Natural killer cell treated with Interleukin-12 subunit alpha and Interleukin-12 subunit beta and Interleukin-15 and Interleukin-18, amount 100 ng/mL, for 72 hours (primary cell): ENCODE results near the gene PAX8. TPM values are rescaled to one million over a fixed set of nuclear protein-coding genes. Genes with fewer than 3 reads are reported as not detected.

Source experiments
- ATAC-seq, 2 donors: fragments of 150-1000 bp; cut with Tn5 transposase in 1 of 2; sonication (Bioruptor Pico), chemical (Tn5 transposase) in 1 of 2; 2 replicates each; pipeline ENCODE4 v1.10.0; 2021
- DNase-seq: peaks from one replicate; pipeline ENCODE4 v3.0.0; 2022; ENCODE audit warnings: low spot score
- H3K27ac Mint-ChIP-seq, 2 donors: 1 replicate in 1 of 2; 2 replicates in 1 of 2; pipeline ENCODE4 v1.8.0; 2022; ENCODE audit warnings: mixed read lengths in 2 of 2, mild to moderate bottlenecking in 1 of 2, moderate library complexity in 1 of 2
- H3K27me3 Mint-ChIP-seq, 2 donors: 1 replicate in 1 of 2; 2 replicates in 1 of 2; pipeline ENCODE4 v1.8.0; 2022; ENCODE audit warnings: mixed read lengths in 2 of 2
- H3K36me3 Mint-ChIP-seq: one replicate; pipeline ENCODE4 v1.8.0; 2022; ENCODE audit warnings: mixed read lengths
- H3K4me1 Mint-ChIP-seq, 2 donors: 1 replicate in 1 of 2; 2 replicates in 1 of 2; pipeline ENCODE4 v1.8.0; 2022; ENCODE audit warnings: low read depth in 2 of 2, mixed read lengths in 2 of 2, mild to moderate bottlenecking in 1 of 2
- H3K4me3 Mint-ChIP-seq: one replicate; pipeline ENCODE4 v1.8.0; 2022; ENCODE audit warnings: mixed read lengths
- H3K9me3 Mint-ChIP-seq: 2 replicates; pipeline ENCODE4 v1.8.0; 2022; ENCODE audit warnings: mixed read lengths
- total RNA-seq, 2 donors: library from RNA; stranded (reverse); gene quantifications; one replicate each; pipeline ENCODE4 v1.2.3, GENCODE V29; 2022

The PAX8 gene
- total RNA-seq, 2 donors from 2014 or later = 0.64 to 1.8 TPM

GRCh38 chr2:113175736-113176695 lies 102.7 kb downstream of the PAX8 start:
- peaks cover 72 to 81% of the 10 kb centered on the region in 2 donors for H3K4me1 Mint-ChIP-seq
- peak overlapping the region; percentile 90 for H3K4me3 Mint-ChIP-seq
- H3K27me3 Mint-ChIP-seq = no peaks in the 10 kb centered on the region
- H3K27ac Mint-ChIP-seq = peak overlapping the region; percentile 84 to 93
- H3K36me3 Mint-ChIP-seq = peaks cover 12% of the 10 kb centered on the region
- no peak for DNase-seq
- peaks cover 3% of the 10 kb centered on the region for H3K9me3 Mint-ChIP-seq
- ATAC-seq = no peak

GRCh38 chr2:113175042-113175628 lies 103.6 kb downstream of the PAX8 start:
- ATAC-seq (peak; percentile 79 to 82), DNase-seq (peak; percentile 90)
- Mint-ChIP-seq H3K4me3 (peak overlapping the region; percentile 90), H3K27ac (peak overlapping the region; percentile 84 to 87), H3K4me1 (peaks cover 64 to 74% of the 10 kb centered on the region in 2 donors), H3K36me3 (peaks cover 13% of the 10 kb centered on the region), H3K27me3 (no peaks in the 10 kb centered on the region), H3K9me3 (peaks cover 4% of the 10 kb centered on the region)

- H3K27ac Mint-ChIP-seq = peak overlapping the region; percentile 84 to 87
- no peaks in the 10 kb centered on the region for H3K27me3 Mint-ChIP-seq
- H3K4me3 Mint-ChIP-seq = peak overlapping the region; percentile 90
- DNase-seq = no peak
- peaks cover 65 to 75% of the 10 kb centered on the region in 2 donors for H3K4me1 Mint-ChIP-seq
- no peak for ATAC-seq
- H3K36me3 Mint-ChIP-seq = peaks cover 13% of the 10 kb centered on the region
- peaks cover 8% of the 10 kb centered on the region for H3K9me3 Mint-ChIP-seq
Measured at GRCh38 chr2:113174376-113174750, 104.4 kb downstream of the PAX8 start.

- peak; percentile 95 for DNase-seq
- Mint-ChIP-seq H3K4me1 (peaks cover 64 to 75% of the 10 kb centered on the region in 2 donors), H3K9me3 (peaks cover 11% of the 10 kb centered on the region), H3K27ac (peak within 1 kb of the TSS; percentile 84 to 87), H3K27me3 (no peaks in the 10 kb centered on the region), H3K4me3 (peak within 1 kb of the TSS; percentile 90), H3K36me3 (peaks cover 13% of the 10 kb centered on the region)
- ATAC-seq = peak; percentile 88 to 91
Measured at GRCh38 chr2:113173542-113174375, 105.0 kb downstream of the PAX8 start, which contains the start of gene PSD4. Gene PSD4 (plus strand): TSS chr2:113173971. CDS start chr2:113182457, 8,486 bp downstream.

GRCh38 chr2:113172721-113173541 lies 105.8 kb downstream of the PAX8 start:
- Mint-ChIP-seq H3K4me3 (peak overlapping the region; percentile 90), H3K27ac (peak overlapping the region; percentile 84 to 87)
- no peak for DNase-seq

GRCh38 chr2:113171334-113172075 lies 107.2 kb downstream of the PAX8 start:
- Mint-ChIP-seq H3K27ac (peak overlapping the region; percentile 60 to 85), H3K9me3 (peaks cover 11% of the 10 kb centered on the region), H3K4me3 (peak overlapping the region; percentile 59), H3K27me3 (peaks cover 0 to 3% of the 10 kb centered on the region in 2 donors), H3K4me1 (peaks cover 57 to 61% of the 10 kb centered on the region in 2 donors), H3K36me3 (peaks cover 13% of the 10 kb centered on the region)
- DNase-seq = peak; percentile 72
- no peak for ATAC-seq

More at GRCh38 chr2:113172721-113173541, 105.8 kb downstream of the PAX8 start:
- H3K27me3 Mint-ChIP-seq = no peaks in the 10 kb centered on the region
- ATAC-seq = no peak
- H3K9me3 Mint-ChIP-seq = peaks cover 11% of the 10 kb centered on the region
- H3K36me3 Mint-ChIP-seq = peaks cover 13% of the 10 kb centered on the region
- peaks cover 64 to 74% of the 10 kb centered on the region in 2 donors for H3K4me1 Mint-ChIP-seq

- H3K36me3 Mint-ChIP-seq = peaks cover 6% of the 10 kb centered on the region
- peak overlapping the region; percentile 61 to 65 for H3K27ac Mint-ChIP-seq
- DNase-seq (no peak), ATAC-seq (no peak)
- H3K4me1 Mint-ChIP-seq = peaks cover 49 to 51% of the 10 kb centered on the region in 2 donors
- peaks cover 0 to 3% of the 10 kb centered on the region in 2 donors for H3K27me3 Mint-ChIP-seq
- peak overlapping the region; percentile 15 for H3K4me3 Mint-ChIP-seq
- peaks cover 11% of the 10 kb centered on the region for H3K9me3 Mint-ChIP-seq
Measured at GRCh38 chr2:113169586-113169985, 109.1 kb downstream of the PAX8 start.

- Mint-ChIP-seq H3K27me3 (peaks cover 0 to 3% of the 10 kb centered on the region in 2 donors), H3K27ac (peak overlapping the region; percentile 61 to 78), H3K4me3 (peak overlapping the region; percentile 62), H3K9me3 (peaks cover 11% of the 10 kb centered on the region), H3K4me1 (peaks cover 51 to 52% of the 10 kb centered on the region in 2 donors), H3K36me3 (peaks cover 6% of the 10 kb centered on the region)
- ATAC-seq = peak; percentile 50
- DNase-seq = peak; percentile 66
Measured at GRCh38 chr2:113169002-113169530, 109.7 kb downstream of the PAX8 start.

GRCh38 chr2:113167962-113168340 lies 110.8 kb downstream of the PAX8 start:
- DNase-seq (no peak), ATAC-seq (no peak)
- H3K4me1 Mint-ChIP-seq = peaks cover 41 to 43% of the 10 kb centered on the region in 2 donors
- H3K36me3 Mint-ChIP-seq = peaks cover 6% of the 10 kb centered on the region
- no peak overlapping the region for H3K27ac Mint-ChIP-seq
- peaks cover 11% of the 10 kb centered on the region for H3K9me3 Mint-ChIP-seq
- H3K27me3 Mint-ChIP-seq = peaks cover 0 to 3% of the 10 kb centered on the region in 2 donors
- no peak overlapping the region for H3K4me3 Mint-ChIP-seq

GRCh38 chr2:113167115-113167932 lies 111.4 kb downstream of the PAX8 start:
- Mint-ChIP-seq H3K4me1 (peaks cover 35 to 37% of the 10 kb centered on the region in 2 donors), H3K27ac (peak overlapping the region; percentile 6 to 86), H3K9me3 (peaks cover 11% of the 10 kb centered on the region), H3K4me3 (no peak overlapping the region), H3K36me3 (peaks cover 6% of the 10 kb centered on the region), H3K27me3 (peaks cover 0 to 3% of the 10 kb centered on the region in 2 donors)
- ATAC-seq (no peak), DNase-seq (no peak)

- Mint-ChIP-seq H3K27ac (no peak overlapping the region), H3K9me3 (peaks cover 10% of the 10 kb centered on the region), H3K4me3 (no peak overlapping the region), H3K27me3 (peaks cover 0 to 3% of the 10 kb centered on the region in 2 donors), H3K4me1 (peaks cover 25 to 28% of the 10 kb centered on the region in 2 donors), H3K36me3 (peaks cover 3% of the 10 kb centered on the region)
- ATAC-seq (no peak), DNase-seq (no peak)
Measured at GRCh38 chr2:113166187-113166645, 112.5 kb downstream of the PAX8 start.
